Erythroblast (primary cell): ENCODE data around the gene PDC.
"Not testable (repeated sequence)": the region's sequence is repeated elsewhere in the genome, so short reads cannot be mapped to it uniquely, and the experiment has no call there.

ENCODE experiments used
- GATA1 ChIP-seq: IDR thresholded peaks from 2 replicates; pipeline ENCODE4 v1.6.1; 2011; ENCODE audit warnings: low read depth, mild to moderate bottlenecking, control low read depth, low read length, moderate library complexity
- POLR2A ChIP-seq: IDR thresholded peaks from 2 replicates; pipeline ENCODE4 v1.6.1; 2011; ENCODE audit warnings: mild to moderate bottlenecking, low read length

- not testable (repeated sequence) for TF ChIP-seq POLR2A, GATA1
These were observed 59.5 kb downstream of the PDC start for GRCh38 chr1:186401446-186401845.
